GM19351 (cell line): ENCODE measurements around the gene SPEM3.

Experiments
- ATAC-seq: cut with Tn5 transposase; IDR thresholded peaks from one replicate; pipeline ENCODE4 v1.9.1; 2021; ENCODE audit warnings: mild to moderate bottlenecking, moderate library complexity; ENCODE audit not compliant: unreplicated experiment

SPEM3 gene

GRCh38 chr17:7419819-7420610 is 8.6 kb upstream of the SPEM3 start, which contains the start of gene SPEM1:
Gene SPEM1 (plus strand): TSS chr17:7420324. CDS start chr17:7420385, 61 bp downstream.
- no peak for ATAC-seq

GRCh38 chr17:7421186-7421585 is 7.5 kb upstream of the SPEM3 start:
- no peak for ATAC-seq

- ATAC-seq = no peak
Observed at GRCh38 chr17:7423679-7424078, 5.0 kb upstream of the SPEM3 start.

GRCh38 chr17:7425316-7425715 is 3.3 kb upstream of the SPEM3 start, which contains the start of gene SPEM2:
Gene SPEM2 (plus strand): TSS chr17:7425616. CDS start chr17:7425689, 73 bp downstream.
- no peak for ATAC-seq

- no peak for ATAC-seq
Observed at GRCh38 chr17:7425756-7426155, 2.9 kb upstream of the SPEM3 start.

- no peak for ATAC-seq
Observed at GRCh38 chr17:7426203-7426863, 2.3 kb upstream of the SPEM3 start.

GRCh38 chr17:7426896-7427489 is 1.7 kb upstream of the SPEM3 start:
- ATAC-seq = no peak

- no peak for ATAC-seq
Observed at GRCh38 chr17:7427549-7427948, 1.1 kb upstream of the SPEM3 start.

GRCh38 chr17:7429722-7430121 is 1.1 kb downstream of the SPEM3 start:
- no peak for ATAC-seq

GRCh38 chr17:7431231-7431630 is 2.6 kb downstream of the SPEM3 start:
- ATAC-seq = no peak

GRCh38 chr17:7432296-7432695 is 3.6 kb downstream of the SPEM3 start:
- no peak for ATAC-seq

GRCh38 chr17:7435676-7436555 is 7.3 kb downstream of the SPEM3 start:
- ATAC-seq = peak; percentile 15

GRCh38 chr17:7436556-7437368 is 8.1 kb downstream of the SPEM3 start:
- ATAC-seq = no peak

GRCh38 chr17:7437369-7437863 is 8.8 kb downstream of the SPEM3 start:
- no peak for ATAC-seq

GRCh38 chr17:7437950-7438614 is 9.4 kb downstream of the SPEM3 start:
- no peak for ATAC-seq

GRCh38 chr17:7438656-7439460 is 10.2 kb downstream of the SPEM3 start:
- ATAC-seq = no peak

- ATAC-seq = no peak
Observed at GRCh38 chr17:7439462-7440112, 10.9 kb downstream of the SPEM3 start, which contains the start of gene FGF11. Gene FGF11 (plus strand): TSS chr17:7439512. CDS start chr17:7439621, 109 bp downstream.
